Brain microvascular endothelial cell (primary cell): ENCODE data around the gene CSMD2.

Experiments
- DNase-seq: peaks from one replicate; pipeline ENCODE4 v3.0.0-alpha.2; 2020
- H3K27ac ChIP-seq: fragments of 250-450 bp; sonication (Bioruptor Pico); 2 replicates; pipeline ENCODE4 v1.5.1; 2020; ENCODE audit warnings: mild to moderate bottlenecking, moderate library complexity
- H3K27me3 ChIP-seq: fragments of 250-450 bp; sonication (Bioruptor Pico); replicated peaks from 2 replicates; pipeline ENCODE4 v1.5.1; 2020; ENCODE audit warnings: mild to moderate bottlenecking
- H3K36me3 ChIP-seq: fragments of 250-450 bp; sonication (Bioruptor Pico); replicated peaks from 2 replicates; pipeline ENCODE4 v1.5.1; 2020; ENCODE audit warnings: mild to moderate bottlenecking
- H3K4me3 ChIP-seq: 2 replicates; pipeline ENCODE4 v1.5.1; 2011; ENCODE audit warnings: low read depth, mild to moderate bottlenecking, control low read depth, low read length, moderate library complexity
- CTCF ChIP-seq: IDR thresholded peaks from 2 replicates; pipeline ENCODE4 v1.5.1; 2011; ENCODE audit warnings: low read depth, mild to moderate bottlenecking, moderate library complexity, low read length, control low read depth, inconsistent platforms; ENCODE audit errors: missing control alignments
- in situ Hi-C: cut with HindIII; loops from 2 replicates; pipeline ENCODE4 v1.10.0; 2017; ENCODE audit warnings: low sequenced_read_pairs, low pct_ligation_motif_present

Gene CSMD2

GRCh38 chr1:33814166-33814565 is 350.9 kb downstream of the CSMD2 start:
- Histone ChIP-seq H3K27ac (no peak overlapping the region), H3K27me3 (no peaks in the 10 kb centered on the region), H3K4me3 (no peak overlapping the region), H3K36me3 (no peaks in the 10 kb centered on the region)
- DNase-seq = no peak
- TF ChIP-seq CTCF = no peak
- in situ Hi-C loops = no loop called here

- no peak for DNase-seq
- no peak for TF ChIP-seq CTCF
- in situ Hi-C loops = no loop called here
- Histone ChIP-seq H3K36me3 (no peaks in the 10 kb centered on the region), H3K27me3 (no peaks in the 10 kb centered on the region), H3K4me3 (no peak overlapping the region), H3K27ac (no peak overlapping the region)
These were observed 354.5 kb downstream of the CSMD2 start for GRCh38 chr1:33810571-33810970.

- Histone ChIP-seq H3K4me3 (no peak overlapping the region), H3K27ac (no peak overlapping the region), H3K36me3 (no peaks in the 10 kb centered on the region), H3K27me3 (no peaks in the 10 kb centered on the region)
- DNase-seq = no peak
- no peak for TF ChIP-seq CTCF
- in situ Hi-C loops = no loop called here
These were observed 359.0 kb downstream of the CSMD2 start for GRCh38 chr1:33805988-33806387.

GRCh38 chr1:33802268-33802667 is 362.8 kb downstream of the CSMD2 start:
- DNase-seq = no peak
- no peak for TF ChIP-seq CTCF

GRCh38 chr1:33797849-33798248 is 367.2 kb downstream of the CSMD2 start:
- no peak overlapping the region for H3K4me3 ChIP-seq
- no peak for TF ChIP-seq CTCF
- H3K27ac ChIP-seq = no peak overlapping the region
- DNase-seq = no peak
- no peaks in the 10 kb centered on the region for H3K27me3 ChIP-seq
- in situ Hi-C loops = no loop called here
- no peaks in the 10 kb centered on the region for H3K36me3 ChIP-seq

More at GRCh38 chr1:33802268-33802667, 362.8 kb downstream of the CSMD2 start:
- H3K27ac ChIP-seq = no peak overlapping the region
- in situ Hi-C loops = no loop called here
- H3K27me3 ChIP-seq = no peaks in the 10 kb centered on the region
- no peaks in the 10 kb centered on the region for H3K36me3 ChIP-seq
- no peak overlapping the region for H3K4me3 ChIP-seq

GRCh38 chr1:33792651-33793050 is 372.4 kb downstream of the CSMD2 start:
- no peak for TF ChIP-seq CTCF
- Histone ChIP-seq H3K27me3 (no peaks in the 10 kb centered on the region), H3K36me3 (no peaks in the 10 kb centered on the region), H3K4me3 (no peak overlapping the region), H3K27ac (no peak overlapping the region)
- DNase-seq = no peak
- in situ Hi-C loops = no loop called here
